GM19463 (cell line): ENCODE results near the gene LRFN2.

Source experiments
- ATAC-seq: cut with Tn5 transposase; IDR thresholded peaks from one replicate; pipeline ENCODE4 v1.9.1; 2021; ENCODE audit warnings: mild to moderate bottlenecking, moderate library complexity; ENCODE audit not compliant: unreplicated experiment

LRFN2 gene

DNA sequence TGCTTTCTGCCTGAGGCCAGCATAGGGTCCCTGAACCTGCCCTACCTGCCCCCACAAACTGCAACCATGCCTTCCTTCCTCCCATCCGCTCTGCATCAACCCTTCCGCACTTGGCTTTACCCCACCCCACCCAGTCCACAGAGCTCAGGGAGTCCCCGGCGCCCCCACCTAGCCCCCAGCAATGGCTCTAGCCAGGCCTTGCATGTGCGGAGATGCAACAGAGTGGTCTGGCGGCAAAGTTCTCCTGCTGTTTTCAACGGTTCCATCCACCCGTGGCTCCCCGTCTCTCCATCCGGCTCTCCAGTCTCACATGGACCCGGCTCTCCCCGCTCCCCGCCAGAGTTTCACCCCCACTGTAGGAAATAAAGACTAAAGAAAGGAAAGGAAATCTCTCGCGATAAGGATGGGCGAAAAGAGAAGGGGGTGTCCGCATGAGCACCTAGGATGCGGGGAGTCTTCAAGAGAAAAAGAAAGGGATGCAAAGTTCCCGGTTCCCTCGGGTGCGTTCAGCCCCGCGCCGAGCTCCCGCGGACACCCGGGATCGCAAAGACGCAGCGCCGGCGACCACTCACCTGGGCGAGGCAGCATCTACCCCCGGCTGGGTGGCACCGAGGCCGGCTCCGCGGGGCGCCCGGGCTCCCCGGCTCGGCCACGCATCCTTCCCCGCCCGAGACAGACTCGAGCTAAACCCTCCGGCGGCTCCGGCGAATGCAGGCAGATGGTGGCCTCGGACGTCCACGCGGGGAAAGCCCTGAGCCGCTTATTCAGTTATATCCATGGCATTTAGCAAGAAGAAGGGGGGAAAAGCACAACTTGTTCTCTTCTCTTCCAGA lies 579 bp downstream of the LRFN2 start:
- ATAC-seq = no peak

DNA sequence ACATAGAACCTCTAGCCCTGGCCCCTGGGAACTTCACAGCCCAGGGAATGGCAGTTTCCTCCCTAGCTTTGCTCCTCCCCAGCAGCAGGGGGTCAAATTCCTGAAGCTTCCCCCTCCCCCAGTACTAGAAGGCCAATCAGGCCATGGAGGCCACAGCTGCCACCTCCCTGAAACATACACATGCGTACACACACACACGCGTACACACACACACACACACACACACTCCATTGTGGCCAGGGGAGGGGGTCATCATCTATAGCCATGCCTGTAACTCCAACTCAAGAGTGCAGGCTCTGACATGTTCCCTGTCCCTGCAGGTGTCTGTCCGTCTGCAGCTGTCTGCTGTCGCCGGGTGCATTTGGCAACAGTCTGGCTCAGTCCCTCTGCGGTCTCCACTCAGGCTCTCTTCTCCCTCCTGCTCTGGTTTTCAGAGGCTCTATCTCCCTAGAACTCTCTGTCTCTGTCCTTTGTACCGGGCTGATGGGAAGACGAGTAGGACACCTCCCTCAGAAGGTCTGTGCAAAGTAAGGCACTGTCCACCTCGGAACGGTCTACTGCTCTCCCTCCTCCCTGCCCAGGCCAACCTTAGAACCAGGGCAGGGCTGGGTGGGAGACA lies 1.4 kb downstream of the LRFN2 start:
- no peak for ATAC-seq

DNA sequence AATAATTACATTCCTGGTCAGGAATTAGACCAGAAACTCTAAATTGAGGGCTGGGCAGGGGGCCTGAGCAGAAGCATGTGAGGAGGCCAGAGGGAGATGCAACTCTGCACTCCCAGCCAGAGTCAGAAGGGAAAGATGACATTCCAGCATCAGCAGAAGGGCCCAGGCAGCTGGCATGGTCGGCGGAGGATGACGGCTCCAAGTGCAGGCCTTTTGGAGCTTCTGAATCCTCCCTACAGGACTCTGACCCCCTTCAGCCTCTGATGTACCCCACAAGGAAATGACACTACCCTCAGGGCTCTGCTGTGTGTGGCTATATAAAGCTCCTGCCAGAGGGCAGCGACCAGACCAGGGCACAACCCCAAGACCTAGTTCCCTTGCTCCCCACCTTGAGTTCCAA lies 1.9 kb downstream of the LRFN2 start:
- ATAC-seq = no peak

DNA sequence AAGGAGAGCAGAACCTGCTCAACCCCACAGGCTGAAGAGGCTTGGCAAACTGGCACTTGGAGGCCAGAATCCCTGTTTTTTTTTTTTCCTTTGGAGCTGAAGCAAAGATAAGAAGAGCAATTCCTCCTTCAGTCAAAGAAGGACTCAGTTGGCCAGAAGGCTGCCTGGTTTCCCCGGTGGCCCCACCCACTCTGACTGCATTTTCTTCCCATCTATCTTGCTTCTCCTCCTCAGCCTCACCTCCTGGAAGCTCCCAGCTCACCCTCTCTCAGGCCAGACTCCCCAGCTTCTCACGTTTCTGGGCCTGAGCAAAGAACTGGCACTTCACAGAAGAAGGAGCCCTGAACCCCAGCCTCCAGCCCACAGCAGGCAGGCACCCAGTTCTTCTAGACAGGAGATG lies 2.4 kb downstream of the LRFN2 start:
- no peak for ATAC-seq

DNA sequence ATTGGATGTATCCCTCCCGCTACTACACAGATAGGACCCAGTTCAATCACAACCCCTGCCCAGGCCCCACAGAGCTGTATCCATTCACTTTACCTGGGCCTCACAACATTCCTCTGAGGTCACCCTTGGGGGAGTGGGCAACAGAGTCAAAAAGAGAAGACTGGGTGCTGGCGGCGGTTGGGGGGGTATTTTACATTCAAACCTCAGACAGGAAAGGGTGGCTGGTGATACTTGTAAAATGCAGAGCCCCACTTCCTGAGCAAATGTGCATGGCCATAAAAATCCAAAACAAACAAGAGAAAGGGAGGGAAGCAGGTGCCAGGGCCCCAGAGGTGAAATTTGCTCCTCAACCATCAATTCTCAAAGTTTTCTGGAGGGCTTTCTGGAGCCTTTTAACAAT lies 3.5 kb downstream of the LRFN2 start:
- ATAC-seq = no peak

DNA sequence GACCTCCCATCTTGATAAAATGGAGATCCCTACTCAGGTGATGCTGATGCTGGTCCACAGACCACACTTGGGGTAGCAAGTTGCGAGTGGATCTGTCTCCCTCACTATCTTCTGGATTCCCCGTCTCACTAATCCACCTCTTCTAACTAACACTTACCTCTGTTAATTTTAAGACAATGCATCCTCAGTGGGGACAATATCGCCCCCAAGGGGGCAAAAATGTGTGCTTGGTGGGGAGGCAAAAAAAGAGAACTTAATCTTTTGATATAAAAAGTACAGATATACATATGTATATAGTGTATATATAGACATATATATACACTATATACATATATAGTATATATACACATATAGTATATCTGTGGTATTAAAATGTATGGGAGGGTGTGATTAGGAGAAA lies 4.3 kb downstream of the LRFN2 start:
- ATAC-seq = no peak

DNA sequence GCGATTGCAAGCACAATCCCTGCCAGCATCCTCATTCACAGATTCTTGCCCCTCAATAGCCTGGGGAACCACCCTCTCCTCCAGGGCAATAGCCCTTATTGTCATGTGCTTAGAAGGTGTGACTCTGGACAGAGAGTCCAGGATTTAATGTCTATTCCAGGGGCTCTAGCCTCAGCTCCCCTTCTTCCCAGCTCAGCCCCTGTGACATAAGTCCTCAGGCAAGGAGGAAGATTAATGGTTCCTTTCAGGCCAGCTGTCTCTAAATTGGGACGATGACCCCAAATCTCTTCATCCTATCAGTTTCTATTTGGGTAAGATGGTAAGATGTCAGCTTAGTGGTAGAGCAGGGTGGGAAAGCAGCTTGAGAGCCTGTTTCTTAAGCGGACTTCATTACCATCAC lies 8.1 kb downstream of the LRFN2 start:
- no peak for ATAC-seq

DNA sequence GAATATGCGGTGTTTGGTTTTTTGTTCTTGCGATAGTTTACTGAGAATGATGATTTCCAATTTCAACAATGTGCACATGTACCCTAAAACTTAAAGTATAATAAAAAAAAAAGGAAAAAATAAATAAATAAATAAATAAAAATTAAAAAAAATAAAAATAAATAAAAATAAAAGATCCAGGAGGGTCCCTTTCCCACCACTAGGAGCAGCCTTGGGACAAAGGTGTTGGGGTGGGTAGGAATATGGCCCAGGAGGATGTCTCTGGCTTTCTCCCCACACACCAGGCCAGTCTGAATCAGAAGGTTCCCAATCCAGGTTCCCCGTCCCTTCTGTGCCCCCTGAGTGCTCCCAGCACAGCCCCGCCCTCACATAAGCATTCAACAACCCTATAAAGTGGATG lies 9.5 kb downstream of the LRFN2 start:
- no peak for ATAC-seq

DNA sequence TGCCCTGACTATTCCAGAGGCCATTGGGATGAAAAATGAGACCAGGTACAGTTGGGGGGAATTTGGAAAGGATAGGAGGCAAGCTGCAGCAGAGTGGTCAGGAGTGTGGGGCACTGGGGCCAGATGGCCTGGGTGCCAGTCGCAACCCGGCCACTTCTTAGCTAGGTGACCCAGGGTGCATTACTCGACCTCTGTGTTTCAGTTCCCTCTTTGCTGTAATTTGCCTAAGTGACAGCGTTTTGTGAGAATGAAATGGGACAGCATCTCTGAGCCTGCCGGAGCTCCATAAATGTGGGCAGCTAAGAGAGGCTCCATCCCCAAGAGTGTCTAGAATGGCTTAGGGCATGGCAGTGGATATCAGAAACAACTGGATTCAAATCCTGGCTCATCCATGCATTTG lies 13.9 kb downstream of the LRFN2 start:
- ATAC-seq = no peak

DNA sequence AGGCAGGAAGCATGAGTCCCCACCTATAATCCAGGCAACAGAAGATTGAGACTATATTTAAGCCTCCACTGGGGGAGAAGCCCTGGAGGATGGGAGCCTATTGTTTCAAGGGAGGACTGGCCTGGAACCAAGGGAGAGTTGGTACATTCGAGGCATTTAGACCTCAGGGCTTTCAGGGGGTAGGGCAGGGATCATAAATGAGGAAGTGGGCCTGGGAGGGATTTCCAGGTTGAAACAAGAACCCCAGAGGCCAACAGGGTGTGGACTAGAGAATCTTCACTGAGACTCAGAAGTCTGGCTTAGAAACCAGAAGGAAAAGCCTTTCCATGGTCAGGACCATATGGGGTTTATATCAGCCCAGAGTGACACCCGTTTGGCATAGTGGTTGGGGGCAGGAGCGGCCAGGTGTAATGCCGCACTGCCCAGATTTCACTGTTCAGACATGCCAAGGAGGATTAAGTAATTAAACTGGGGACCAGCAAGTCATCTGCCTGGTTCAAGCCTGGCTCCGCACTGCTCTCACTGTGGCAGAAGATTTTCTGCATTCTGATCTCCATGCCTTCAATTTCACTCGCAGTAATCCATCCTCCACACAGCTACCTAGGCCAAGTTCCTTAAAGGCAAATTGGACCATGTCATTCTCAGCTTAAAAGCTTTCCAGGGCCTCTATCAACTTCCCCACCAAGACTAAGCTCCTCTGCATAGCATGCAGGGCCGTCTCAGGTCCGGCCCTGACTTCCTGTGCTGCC lies 17.8 kb downstream of the LRFN2 start:
- ATAC-seq = no peak

DNA sequence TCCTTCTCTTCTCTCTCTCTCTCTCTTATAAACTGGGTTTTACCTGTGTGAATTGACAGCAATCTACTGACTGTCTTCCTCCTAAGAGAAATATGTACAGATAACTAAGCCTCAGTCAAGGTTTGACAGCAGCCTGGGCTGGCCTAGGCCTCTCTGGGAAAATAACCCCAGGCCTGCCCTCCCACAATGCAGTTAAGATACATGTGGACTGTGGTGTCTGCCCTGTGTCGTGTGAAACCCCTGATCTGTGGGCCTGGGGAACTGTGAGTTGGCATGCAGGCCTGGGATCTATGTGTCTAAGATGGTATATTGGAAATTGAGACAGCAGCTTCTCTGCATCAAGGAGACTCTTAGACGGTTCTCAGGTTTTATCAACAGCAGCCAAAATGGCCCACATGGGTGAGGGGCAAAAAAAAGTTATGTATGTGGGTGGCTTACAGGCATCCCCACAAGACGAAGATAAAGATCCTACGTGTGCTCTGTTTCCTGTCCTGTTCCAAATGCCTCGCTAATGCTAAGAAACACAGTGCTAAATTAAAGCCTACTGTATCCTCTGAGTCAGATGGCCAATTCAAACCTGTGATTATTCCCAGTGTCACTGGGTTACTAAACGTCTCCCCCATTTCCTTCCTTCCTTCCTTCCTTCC lies 19.0 kb downstream of the LRFN2 start:
- ATAC-seq = no peak

DNA sequence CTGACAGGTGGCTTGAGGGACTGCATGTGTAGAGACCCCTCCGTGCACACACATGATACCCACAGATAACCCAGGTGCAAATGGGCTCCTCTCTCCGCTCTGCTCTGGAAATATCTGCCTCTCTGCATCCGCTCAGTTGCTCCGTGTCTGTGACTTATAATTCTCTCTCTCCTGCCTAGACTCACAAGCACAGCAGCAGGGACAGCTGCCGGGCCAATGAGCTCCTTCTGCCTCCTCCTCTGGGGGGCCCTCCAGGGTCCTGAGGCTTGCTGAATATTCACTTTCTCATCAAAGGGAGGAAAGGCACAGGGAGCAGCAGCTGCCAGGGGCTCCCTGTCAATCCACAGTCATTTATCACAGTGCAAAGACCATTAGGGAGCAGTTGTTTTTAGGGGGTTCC lies 24.1 kb downstream of the LRFN2 start:
- no peak for ATAC-seq

DNA sequence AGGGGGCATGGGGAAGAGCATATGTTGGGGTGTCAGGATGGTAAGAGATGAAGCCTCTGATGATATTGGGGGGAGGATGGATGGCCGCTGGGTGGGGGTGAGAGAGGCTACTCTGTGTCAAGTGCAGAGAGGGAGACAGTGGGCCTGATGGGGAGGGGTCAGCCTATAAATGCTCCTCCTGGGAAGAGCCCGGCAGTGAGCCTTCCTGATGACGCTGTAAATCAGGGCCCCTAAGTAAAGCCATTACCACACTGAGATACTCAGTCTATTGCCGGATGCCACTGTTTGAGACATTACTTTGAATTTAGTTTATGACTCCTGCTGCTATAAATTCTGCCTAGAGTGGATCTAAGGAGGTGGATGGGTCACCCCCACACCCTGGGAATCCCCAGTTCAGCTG lies 28.1 kb downstream of the LRFN2 start:
- no peak for ATAC-seq

DNA sequence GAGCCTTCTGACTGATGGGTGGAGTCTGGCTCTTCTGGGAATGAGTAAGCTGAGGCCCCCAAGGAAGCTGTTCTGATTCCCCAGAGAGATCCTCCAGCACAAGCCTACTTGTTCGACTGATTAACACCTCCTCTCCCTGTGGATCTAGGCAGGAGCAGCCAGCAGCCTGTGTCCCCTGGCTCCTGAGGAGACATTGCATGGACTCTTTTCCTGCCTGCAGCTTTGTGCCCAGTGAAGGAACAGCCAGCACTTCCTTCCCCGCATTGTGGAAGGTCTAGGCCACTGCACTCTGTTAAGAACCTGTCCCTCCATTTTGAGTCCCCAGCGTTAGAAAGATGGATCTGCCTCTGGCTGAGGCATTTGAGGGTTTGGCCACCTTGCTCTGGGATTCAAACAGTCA lies 29.1 kb downstream of the LRFN2 start:
- ATAC-seq = no peak

DNA sequence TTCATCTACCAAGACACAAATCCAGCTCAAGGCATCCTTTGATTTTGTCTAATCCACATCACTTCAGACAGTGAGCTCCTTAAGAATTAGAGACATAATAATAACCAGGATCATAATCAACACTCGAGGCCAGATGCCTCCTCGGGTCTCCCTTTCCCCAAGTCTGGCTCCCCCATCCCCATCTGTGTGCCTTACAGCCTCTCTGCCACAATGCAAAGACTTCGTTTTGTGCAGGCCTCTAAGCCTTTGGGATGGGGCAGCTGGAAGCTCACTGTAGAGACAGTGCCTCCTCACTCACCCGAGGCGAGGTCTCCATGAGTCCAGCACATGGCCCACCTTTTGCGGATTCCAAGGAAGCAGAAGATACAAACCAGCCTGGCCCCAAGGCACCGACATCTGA lies 30.3 kb downstream of the LRFN2 start:
- ATAC-seq = no peak

DNA sequence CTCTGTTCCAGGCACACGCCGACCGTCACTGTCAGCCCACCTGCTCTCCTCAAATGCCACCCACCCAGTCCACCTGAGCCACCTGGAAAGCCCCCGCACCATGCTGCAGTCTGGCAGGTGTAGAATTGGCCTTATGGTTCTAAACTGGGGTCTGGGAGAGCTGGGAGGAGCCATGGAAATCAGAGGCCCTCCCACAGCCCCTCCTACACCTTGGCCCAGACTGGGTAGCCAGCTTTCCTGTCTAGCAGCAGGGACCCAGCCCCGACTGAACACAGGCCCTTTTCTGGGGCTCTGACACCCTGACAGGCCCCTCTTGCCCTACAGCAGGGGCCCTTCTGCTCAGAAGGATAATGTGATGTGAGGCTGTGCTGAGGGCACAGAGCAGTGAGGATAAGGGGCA lies 31.1 kb downstream of the LRFN2 start:
- ATAC-seq = no peak

DNA sequence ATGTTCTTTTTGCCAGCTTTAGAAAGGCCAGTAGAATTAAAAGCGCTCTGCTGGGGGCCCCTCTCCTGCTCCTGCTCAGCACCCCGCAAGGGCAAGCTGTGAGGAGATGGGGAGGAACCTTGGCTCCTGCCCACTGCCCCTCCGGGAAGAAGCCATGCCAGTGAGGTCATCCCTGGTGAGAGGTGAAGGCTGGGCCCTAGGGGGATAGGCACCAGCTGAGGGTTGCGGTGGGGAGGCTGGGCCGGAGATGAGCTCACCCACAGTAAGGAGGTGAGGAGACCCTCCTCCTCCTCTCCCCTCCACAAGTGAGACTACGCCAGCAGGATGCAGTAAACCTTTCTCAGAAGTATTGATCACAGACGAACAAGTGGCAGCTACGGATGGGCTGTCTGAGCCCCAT lies 32.1 kb downstream of the LRFN2 start:
- ATAC-seq = no peak

DNA sequence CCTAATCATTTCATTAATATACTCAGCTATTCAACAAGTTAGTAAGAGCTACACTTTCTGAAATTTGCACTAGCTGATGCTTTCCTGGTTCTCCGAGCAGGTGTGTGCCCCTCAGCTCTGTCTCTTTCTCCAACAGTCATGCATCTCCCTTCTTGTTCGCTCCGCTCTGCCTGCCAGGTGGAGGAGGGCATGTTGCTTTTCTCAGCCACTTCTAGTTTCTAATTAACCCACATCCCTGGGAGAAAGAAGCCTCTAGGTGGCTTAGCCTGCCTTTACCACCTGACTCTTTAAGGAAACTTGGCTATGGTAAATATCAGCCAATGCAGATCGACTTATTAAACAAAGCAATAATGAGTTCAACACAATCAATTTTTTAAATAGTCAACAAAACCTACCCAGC lies 34.2 kb downstream of the LRFN2 start:
- no peak for ATAC-seq

DNA sequence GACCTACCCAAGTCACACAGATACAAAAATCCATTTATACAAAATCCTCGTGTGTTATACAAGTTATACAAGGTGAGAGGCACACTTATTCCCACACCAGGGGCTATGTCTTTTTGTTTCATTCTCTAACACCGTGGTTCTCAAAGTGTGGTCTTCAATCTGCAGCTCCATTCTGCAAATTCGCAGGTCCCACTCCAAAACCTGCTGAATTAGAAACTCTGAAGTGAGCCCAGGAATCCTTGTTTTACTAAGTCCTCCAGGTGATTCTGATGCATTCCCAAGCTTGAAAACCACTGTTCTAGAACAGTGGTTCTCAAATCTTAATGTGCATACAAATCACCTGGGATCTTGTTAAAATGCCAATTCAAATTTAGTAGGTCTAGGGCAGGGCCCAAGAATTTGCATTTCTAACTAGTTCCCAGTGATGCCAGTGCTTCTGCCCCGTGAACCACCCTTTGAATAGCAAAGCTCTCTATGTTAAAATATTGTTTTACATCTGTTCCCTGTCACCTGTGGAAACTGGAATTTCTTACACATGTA lies 35.1 kb downstream of the LRFN2 start:
- ATAC-seq = no peak

DNA sequence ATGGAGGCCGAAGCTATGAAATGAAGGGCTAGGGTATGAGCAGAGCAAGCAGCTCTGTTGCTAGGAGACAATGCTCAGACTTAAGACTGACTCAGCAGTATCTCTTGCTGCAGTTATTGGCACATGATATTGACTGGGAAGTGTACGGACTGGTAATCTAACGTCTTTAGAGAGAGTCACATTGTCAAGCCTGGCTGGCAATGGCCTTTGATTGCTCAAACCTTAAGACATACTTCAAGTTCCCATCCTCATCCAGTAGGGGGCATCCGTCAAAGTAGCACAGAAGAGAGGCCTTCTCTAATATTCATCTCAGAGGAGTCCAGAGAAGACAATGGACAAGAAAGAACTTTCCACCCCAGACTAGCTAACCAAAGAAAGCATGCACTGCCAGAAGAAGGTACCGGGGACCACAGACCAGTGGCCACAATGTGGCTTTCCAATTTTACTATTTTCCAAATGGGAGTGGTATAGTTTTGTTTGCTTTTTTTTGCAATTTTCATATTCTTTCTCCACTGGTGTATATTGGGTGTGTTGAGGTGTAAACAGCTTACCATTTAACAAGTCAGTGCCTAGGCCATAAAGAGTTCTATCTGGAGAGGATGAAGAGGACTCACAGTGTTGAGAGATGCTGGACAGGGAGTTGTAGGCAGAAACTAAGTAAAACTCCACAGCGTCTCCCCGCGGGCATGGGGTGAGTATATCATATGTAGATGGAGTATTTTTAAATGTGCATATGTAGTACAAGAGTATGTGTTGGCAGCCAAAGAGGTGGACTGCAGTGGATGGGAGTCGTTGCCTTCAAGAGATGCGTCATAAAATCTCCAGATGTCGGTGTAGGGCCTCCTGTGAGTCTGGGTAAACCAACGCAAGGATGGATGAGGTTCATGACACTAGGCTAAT lies 36.7 kb downstream of the LRFN2 start:
- no peak for ATAC-seq
